Stimulated activated CD4-positive, alpha-beta T cell treated with anti-CD3 and anti-CD28 coated beads, Interleukin-4, amount 100 ng/mL, for 48 hours (primary cell): Measurements from ENCODE around the gene RNF13.
A peak's percentile ranks its signal among the peaks of the same experiment; 100 is the strongest.
"Not testable (repeated sequence)": the region's sequence is repeated elsewhere in the genome, so short reads cannot be mapped to it uniquely, and the experiment has no call there.

Source experiments
- DNase-seq, 2 donors: peaks; one replicate each; pipeline ENCODE4 v3.0.0-alpha.2; 2020; ENCODE audit warnings: low read depth in 2 of 2

The RNF13 gene

DNA sequence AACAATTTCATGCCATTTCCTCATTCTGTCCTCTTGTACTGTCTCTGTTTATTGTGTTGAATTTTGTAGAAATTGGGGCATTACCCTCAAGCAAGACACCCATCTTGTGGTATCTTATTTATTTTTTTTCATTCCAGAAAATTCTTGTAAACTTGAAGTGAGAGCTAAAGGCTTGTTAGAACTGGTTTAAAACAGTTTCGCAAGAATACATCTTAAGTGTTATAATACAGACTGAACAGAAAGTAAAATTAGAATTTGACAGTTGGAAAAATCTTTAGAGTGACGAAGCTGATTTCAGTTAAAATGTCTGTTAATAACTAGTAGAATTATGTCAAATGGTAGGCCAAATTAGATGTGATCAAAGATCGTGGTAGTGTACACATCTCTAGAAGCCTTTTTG lies 26.9 kb downstream of the RNF13 start:
- no peak for DNase-seq

DNA sequence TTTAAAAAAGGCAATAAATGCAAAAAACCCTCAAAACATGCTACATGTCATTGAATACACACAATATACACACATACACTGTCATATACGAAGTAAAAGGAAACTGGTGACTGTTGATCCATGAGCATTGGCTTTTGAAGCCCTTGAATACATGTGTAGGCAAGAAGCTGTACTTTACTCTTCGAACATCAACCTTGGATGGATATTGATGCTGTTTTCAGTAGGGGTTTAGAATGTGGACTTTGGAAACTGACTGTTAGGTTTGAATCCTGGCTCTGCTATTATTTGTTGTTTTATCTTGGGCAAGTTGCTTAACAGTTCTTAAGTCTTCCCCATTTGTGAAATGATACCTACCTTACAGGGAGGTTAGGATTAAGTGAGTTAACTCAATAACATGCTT lies 30.5 kb downstream of the RNF13 start:
- no peak for DNase-seq

DNA sequence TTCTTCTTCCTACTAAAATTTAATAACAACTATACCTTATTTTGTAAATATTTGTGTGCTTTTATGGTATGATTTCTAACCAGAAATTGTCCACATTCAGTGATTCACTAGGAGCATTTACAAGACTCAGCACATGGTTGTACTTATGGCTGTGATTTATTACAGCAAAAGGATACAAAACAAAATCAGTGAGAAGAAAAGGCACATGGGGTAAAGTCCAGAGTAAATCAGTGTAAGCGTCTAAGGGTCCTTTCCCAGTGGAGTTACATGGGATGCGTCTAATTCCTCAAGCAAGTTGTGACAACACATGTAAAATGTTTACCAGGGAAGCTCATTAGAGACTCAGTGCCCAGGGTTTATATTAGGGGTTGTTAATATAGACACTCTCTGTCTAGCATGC lies 31.1 kb downstream of the RNF13 start:
- DNase-seq = no peak

DNA sequence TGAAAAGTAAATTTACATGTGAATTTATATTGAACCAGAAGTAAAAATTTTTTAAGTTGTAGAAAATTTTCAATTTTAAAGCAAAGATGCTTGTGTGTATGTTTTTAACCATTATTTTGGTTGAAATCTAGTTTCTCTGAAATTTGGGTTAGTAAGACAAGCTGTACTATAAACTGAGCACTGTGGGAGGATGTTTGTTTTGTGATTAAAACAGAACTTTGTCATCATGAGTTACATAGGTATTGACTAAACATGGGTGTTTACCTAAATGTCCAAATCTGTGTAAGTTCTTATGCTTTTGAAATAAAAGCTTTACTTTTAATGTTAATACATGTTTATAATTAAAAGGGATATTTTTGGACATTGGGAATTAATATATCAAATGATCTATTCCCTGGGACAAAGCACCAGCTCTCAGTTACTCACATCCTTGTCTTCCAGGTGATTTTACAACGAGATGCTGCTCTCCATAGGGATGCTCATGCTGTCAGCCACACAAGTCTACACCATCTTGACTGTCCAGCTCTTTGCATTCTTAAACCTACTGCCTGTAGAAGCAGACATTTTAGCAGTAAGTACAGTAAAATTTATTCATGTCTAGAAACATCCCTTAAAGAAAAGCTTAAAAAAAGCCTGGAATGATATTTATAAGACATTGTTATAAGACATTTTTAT lies 32.7 kb downstream of the RNF13 start:
- DNase-seq = no peak

DNA sequence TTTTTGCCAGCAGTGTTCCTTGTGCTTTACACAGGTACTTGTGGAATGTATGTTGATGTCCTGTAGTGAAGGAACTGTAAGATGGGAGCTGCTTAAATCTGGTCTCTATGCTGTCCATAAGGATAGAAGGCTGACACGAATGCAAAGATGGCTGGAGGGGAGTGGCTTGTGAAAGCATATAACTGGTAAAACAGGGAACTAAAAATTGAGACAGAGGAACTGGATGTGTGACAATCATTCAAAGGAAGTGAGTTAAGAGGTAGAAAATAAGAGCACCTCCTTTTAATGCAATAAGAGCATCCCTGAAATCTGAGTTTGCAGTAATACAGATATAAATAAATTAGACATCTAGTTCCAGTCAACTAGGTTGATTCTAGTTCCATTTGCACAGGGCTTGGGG lies 35.2 kb downstream of the RNF13 start:
- no peak for DNase-seq

DNA sequence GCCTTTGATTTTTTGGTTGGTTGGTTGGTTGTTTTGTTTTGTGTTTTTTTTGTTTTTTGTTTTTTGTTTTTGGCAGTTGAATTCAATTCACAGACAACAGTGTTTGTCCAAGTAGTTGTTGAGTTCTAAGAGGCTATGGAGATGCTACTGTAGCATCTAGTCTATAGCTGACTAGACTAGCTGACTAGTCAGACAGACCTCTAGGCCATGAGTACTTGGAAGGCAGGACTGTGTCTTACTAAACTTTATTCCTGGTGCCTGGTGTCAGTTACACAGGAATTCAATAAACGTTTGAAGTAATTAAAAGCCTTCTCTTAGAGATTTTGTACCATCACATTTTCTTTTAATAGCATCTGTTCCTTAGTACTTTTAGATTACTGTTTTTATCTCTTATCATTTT lies 35.7 kb downstream of the RNF13 start:
- DNase-seq = no peak

DNA sequence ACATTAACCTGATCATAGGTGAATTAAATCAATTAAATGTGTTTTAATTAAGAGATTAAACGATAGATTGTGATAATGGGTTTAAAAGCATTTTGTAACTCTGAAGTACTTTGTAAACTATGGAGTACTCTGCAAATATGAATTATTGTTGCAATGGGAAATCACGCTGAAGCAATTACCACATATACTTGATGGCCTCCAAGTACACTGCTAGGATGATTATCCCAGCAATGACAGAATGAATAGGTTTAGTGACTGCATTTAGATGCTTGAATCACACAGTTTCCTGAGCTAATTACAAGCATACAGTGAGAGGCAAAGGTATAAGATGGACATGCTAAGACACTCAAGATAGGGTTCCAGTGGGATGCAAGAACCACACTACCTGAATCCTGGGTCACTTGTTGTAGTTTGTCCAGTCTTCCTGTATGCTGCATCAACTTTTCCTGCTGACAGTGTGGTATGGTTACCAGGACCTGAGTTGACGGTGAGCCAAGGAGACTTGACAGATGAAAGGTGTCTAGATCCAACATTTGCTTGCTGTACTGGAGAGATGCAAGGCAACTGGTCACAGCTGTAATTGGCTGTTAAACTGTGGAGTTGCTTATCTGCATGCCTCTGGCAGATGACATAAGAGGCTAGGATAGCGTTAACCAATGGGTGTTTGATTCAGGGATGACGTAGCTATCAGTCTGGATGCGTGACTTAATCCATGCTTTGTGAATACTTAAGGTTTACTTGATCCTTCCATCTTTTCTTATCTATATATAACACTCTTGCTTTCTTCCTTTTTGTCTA lies 38.0 kb downstream of the RNF13 start:
- no peak for DNase-seq

DNA sequence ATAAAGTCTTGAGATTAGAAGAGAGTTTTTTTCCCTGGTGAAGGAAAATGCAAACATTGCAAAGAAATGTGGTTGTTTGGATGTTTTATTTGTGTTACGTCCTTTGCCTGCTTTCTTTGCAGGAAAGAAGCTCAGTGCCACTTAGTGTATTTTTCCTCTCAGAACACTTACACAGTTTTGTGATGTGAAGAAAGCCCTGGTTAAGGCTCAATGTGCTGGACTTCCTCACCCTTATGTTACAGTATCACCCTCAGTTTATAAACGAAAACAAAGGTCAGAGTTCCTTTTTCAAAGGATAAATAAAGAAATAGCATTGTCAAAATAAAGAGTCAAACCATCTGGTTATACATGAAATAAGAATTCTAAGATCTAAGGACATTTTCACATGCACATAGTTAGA lies 45.9 kb downstream of the RNF13 start:
- DNase-seq = no peak

DNA sequence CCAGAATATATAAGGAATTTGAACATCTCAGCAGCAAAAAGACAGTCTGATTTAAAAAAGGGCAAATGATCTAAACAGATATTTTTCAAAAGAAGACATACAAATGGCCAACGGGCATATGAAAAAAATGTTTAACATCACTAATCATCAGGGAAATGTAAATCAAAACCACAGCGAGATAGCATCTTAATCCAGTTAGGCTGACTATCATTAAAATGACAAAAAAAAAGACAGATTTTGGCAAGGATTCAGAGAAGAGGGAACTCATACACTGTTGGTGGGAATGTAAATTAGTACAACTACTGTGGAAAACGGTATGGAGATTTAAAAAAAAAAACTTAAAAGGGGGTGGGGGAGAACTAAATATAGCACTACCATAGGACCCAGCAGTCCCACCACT lies 47.9 kb downstream of the RNF13 start:
- no peak for DNase-seq

DNA sequence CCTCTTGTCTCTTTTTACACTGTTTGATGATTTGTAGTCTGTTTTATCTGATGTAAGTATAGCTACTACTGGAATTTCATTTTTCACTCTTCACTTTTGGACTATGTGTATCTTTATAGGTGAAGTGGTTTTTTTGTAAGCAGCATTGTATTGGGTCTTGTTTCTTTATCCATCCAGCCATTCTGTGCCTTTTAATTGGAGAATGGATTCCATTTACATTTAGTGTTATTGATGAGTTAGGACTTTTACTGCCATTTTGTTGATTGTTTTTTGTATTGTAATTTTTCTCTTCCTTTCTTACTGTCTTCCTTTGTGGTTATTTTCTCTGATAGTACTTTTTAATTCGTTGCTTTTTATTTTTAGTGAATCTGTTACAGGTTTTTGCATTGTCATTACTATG lies 54.5 kb downstream of the RNF13 start:
- no peak for DNase-seq

DNA sequence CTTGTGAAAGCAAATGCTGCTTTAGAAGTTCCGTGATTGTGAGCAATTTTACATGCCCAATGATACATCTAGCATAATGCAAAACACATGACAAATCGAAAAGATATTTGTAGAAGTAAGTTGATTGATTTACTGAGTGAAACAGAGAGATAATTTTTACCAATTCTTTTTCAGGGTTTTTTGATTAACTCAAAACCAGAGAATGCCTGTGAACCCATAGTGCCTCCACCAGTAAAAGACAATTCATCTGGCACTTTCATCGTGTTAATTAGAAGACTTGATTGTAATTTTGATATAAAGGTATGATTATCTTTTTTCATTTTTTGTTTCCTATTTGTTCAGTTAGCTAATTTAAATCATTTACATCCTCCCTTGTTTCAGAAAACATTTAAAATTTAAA lies 58.8 kb downstream of the RNF13 start:
- no peak for DNase-seq

DNA sequence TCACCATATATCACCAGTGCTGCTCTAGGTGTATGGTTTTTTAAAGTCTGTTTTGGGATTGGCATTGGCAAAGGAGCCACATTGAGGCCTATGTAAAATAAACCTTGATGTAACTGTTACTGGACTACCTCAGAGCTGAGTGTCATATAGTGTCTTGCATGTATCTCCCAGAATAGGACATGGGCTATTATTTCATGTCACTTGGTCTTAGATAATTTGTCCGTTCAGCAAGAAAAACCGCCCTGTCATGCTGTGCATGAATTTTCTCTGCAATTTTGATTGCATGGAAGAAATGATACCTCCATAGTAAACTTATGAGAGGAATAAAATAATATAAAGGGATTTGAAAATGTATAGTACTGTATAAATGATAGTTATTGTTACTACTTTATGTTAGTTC lies 59.6 kb downstream of the RNF13 start:
- no peak for DNase-seq

DNA sequence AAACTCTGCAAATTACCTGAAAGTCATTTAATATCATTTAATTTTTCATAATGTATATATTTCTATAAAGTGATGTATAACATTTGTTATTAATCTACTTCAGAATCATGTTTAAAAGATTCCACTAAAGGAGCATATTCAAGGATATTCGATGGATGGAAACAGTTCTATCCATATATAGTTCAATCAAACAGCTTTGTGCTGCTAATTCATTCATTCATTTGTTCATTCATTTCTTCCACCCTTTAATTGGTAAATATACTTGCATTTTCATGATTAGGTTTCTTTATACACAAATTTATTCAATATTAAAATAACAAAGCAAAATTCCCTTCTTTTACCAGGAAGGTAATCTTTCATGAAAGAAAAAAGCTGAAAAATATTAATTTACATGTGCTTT lies 64.7 kb downstream of the RNF13 start:
- no peak for DNase-seq

DNA sequence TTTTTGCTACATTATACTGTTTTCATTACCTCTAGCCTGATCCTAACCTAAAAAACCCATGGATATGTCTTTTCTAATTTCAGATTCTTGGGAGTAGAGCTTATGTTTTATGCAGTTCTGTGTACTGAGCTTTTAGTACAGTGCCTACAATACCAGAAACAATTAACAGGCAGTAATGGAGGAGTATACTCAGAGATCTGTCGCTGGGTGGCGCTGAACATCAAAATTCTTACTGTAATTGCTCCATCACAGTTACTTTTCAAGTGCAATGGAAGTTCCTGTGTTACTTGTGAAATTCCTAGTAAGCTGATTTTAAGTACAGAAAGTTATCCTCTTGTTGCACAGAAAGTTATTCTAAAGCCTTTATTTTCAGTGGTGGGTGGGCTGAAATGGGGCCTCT lies 66.9 kb downstream of the RNF13 start:
- DNase-seq = peak; percentile 2 to 3

DNA sequence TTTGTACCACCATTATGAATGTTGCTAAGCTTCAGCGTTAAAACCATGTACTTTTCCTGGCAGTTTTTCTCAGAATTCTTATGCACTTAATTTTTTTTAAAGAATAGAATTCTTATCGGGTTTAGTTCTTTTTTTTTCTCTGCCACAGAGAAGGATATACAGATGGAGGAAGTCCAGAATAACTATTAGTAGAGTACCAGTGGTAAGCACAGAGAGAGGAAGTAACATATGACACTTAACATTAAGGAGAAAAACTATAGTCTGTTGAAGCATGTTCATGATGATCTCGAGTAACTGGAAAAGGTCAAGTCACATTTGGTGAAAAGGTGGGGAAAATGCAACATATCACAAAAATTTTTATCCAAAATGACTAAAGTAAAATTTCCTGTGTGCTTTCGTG lies 68.9 kb downstream of the RNF13 start:
- DNase-seq = no peak

DNA sequence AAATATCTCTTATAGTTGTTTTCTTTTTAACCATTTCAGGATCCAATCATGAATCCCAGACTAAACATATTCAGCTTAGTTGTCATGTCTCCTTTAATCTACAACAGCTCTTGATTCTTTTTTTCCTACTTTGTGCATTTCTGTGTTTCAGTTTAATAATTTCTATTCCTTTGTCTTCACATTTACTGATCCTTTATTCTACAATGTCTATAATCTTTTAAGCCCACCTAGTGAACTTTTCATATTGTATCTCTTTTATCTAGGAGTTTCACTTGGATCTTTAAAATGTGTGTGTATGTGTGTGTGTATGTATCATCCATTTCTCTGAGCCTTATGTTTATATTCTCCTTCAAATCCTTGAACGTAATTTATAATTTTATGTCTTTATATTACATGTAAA lies 70.1 kb downstream of the RNF13 start:
- DNase-seq = no peak

DNA sequence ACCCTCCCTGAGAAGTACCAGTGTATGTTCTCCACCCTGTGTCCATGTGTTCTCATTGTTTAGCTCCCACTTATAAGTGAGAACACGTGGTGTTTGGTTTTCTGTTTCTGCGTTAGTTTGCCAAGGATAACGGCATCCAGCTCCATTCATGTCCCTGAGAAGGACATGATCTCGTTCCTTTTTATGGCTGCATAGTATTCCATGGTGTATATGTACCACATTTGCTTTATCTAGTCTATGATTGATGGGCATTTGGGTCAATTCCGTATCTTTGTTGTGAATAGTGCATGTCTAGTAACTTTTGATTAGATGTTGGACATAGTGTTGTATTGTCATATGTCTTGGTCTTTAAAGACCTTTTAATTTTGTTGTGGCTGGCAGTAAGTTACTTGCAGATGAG lies 70.8 kb downstream of the RNF13 start:
- DNase-seq = not testable (repeated sequence)

DNA sequence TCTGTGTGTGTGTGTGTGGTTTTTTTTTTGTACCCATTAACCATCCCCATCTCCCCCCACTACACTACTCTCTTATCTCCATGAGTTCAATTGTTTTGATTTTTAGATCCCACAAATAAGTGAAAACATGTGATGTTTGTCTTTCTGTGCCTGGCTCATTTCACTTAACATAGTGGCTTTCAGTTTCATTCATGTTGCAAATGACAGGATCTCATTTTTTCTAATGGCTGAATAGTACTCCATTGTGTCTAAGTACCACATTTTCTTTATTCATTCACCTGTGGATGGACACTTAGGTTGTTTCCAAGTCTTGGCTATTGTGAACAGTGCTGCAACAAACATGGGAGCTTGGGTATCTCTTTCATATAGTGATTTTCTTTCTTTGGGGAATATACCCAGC lies 71.8 kb downstream of the RNF13 start:
- DNase-seq = not testable (repeated sequence)

DNA sequence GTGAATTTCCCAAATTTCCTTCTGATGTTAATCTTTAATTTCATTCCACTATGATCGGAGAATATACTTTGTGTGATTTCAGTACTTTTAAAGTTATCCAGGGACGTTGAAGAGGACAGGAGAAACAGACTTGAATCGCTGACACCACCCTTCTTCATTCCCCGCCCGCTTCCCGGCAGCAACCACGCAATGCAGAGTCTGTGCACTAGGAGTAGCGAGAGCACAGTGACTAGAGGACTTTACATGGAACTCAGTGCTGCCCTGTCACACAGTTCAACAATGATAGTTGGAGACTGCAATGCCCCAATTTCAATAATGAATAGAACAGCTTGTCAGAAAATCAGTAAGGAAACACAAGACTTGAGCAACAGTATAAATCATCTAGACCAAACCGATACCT lies 73.9 kb downstream of the RNF13 start:
- no peak for DNase-seq

DNA sequence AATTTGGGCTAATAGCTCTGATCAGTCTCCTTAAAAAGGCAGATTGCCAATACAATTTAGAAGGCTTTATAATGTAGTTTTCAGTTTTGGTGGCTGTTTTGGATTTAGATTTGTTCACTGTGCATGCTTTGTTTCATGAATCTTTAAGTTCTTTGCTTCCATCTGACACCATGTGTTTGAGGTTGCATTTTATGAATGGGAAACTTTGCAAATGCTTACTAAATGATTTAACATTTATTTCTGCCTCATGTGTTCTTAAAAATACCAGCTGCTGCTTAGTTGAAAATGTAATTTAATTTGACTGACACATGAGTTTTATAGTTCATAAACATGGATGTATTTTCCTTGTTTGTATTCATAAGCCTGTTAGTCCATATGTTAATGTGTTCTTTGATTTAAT lies 78.6 kb downstream of the RNF13 start:
- no peak for DNase-seq

DNA sequence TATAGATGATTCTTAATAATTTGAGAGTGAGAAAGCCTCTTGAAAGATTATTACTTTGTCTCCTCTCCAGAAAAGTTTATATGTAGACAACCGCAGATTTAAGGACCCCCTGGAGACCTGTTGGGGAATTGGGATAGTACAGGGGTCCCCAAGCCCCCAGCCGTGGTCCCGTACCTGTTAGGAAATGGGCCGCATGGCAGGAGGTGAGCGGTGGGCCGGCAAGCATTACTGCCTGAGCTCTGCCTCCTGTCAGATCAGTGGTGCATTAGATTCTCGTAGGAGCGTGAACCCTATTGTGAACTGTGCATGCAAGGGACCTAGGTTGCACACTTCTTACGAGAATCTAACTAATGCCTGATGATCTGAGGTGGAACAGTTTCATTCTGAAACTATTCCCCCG lies 79.4 kb downstream of the RNF13 start:
- DNase-seq = no peak

DNA sequence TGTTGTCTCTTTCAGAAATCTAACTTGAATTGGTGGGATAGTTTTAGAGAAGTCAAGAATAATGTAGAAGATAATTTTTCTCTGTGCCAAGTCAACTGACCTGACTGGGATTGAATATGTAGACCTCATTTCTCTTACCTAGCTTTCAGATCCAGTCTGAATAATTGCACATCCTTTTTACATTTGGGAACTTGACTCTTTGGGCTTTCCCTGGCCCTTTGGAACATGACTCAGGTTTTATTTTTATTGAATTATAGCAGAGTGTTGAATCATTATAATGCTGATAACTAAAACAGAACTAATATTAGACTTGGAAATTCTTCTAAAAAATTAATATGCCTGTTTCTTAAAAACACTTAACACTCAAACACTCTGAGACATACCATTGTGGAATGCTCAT lies 81.2 kb downstream of the RNF13 start:
- DNase-seq = no peak

DNA sequence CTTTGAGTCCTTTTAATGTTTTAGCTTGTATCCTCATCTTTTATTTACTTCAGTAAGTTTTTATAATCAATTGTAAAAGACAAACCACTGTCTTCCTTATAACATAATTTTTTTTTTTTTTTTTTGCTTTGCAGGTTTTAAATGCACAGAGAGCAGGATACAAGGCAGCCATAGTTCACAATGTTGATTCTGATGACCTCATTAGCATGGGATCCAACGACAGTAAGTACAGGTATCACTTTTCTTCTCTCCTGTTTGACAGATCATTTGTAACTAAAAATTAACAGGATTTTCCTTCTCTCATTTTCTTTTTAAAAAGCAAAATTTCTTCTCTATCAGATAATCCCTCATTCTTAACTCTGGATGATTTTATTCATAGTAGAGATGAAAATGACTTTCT lies 82.3 kb downstream of the RNF13 start:
- no peak for DNase-seq

DNA sequence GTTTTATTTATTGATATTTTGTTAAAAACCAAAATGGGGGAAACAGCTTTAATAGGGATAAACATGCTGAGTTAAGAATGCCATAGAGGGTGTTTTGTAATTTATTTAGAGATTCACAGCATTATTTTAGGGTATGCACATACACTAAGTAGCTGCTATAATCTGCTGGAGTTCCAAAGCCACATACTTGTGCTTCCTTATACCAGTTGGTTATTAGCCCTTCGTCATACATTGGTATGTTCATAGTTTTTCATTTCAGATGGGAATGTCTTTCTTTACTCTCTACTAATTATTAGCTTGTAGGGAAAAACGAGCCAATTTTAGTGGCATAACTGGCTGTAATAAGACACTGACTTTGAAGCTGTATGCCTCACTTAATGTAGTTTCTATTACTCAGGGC lies 82.8 kb downstream of the RNF13 start:
- DNase-seq = no peak
